GM23338 (cell line): ENCODE results near the gene UIMC1.

Source experiments
- CTCF ChIP-seq, 2 experiments: fragments of 200-600 bp in 1 of 2; sonication (generic) in 1 of 2; conservative IDR thresholded peaks; 2 replicates each; pipeline versions ENCODE4 v1.5.1 to v1.6.1; 2016 to 2017; ENCODE audit warnings: antibody characterized with exemption in 2 of 2, low read depth in 2 of 2, mild to moderate bottlenecking in 2 of 2, moderate library complexity in 1 of 2
- EZH2 ChIP-seq: fragments of 200-600 bp; sonication (generic); IDR thresholded peaks from one replicate; pipeline ENCODE4 v1.8.0; 2017; ENCODE audit warnings: antibody characterized with exemption, mild to moderate bottlenecking, low read depth; ENCODE audit not compliant: unreplicated experiment
- EZH2phosphoT487 ChIP-seq: fragments of 200-600 bp; sonication (generic); IDR thresholded peaks from one replicate; pipeline ENCODE4 v1.8.1; 2018; ENCODE audit warnings: antibody characterized with exemption; ENCODE audit not compliant: unreplicated experiment
- NANOG ChIP-seq: IDR thresholded peaks from 2 replicates; pipeline ENCODE4 v1.6.1; 2016; ENCODE audit warnings: antibody characterized with exemption, borderline replicate concordance

- TF ChIP-seq CTCF (conservative IDR thresholded peaks at IDR 0.05; ENCODE audit: low read depth in 2 of 2) = no peak
- TF ChIP-seq EZH2phosphoT487 = no peak
- TF ChIP-seq EZH2 = no peak
- no peak for TF ChIP-seq NANOG
Observed at GRCh38 chr5:176947847-176948246, 58.7 kb downstream of the UIMC1 start.
